Peyer's patch (tissue), 4 donors: Measurements from ENCODE around the gene TRPV5.

Experiments
- POLR2A ChIP-seq, 2 donors: fragments of 450-650 bp; IDR thresholded peaks; one replicate each; pipeline ENCODE4 v1.5.1; 2017; ENCODE audit warnings: antibody characterized with exemption in 2 of 2, mild to moderate bottlenecking in 2 of 2, moderate library complexity in 2 of 2
- TF ChIP-seq, protein P1 (sequence below), 6 experiments: fragments of 450-650 bp in 4 of 6; fragments of 200-600 bp in 2 of 6; sonication (generic) in 1 of 6; IDR thresholded peaks; one replicate each; pipeline ENCODE4 v1.5.1; 2017 to 2019; ENCODE audit warnings: antibody characterized with exemption in 6 of 6, mild to moderate bottlenecking in 3 of 6, moderate library complexity in 1 of 6

DNA sequence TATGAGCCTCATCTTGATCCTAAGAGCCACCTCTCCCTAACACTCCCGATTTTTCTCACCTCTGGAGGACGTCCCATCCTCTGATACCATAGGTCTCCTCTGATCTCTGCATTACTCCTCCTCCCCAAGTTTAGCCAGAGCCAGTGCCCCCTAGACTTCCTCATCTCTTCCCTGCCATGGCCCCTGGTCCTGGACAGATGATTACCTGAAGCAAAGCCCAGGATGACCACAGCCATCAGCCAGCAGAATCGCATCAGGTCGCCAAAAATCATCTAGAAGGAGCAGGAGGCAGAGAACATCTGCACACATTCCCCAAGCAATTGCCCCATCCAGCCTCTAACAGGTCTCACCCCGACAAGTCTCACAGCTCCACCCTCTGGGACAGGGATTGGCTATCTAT is 59.7 kb downstream of the TRPV5 start:
- TF ChIP-seq POLR2A (IDR thresholded peaks at IDR 0.05), result no peak
- TF ChIP-seq, protein P1, sequence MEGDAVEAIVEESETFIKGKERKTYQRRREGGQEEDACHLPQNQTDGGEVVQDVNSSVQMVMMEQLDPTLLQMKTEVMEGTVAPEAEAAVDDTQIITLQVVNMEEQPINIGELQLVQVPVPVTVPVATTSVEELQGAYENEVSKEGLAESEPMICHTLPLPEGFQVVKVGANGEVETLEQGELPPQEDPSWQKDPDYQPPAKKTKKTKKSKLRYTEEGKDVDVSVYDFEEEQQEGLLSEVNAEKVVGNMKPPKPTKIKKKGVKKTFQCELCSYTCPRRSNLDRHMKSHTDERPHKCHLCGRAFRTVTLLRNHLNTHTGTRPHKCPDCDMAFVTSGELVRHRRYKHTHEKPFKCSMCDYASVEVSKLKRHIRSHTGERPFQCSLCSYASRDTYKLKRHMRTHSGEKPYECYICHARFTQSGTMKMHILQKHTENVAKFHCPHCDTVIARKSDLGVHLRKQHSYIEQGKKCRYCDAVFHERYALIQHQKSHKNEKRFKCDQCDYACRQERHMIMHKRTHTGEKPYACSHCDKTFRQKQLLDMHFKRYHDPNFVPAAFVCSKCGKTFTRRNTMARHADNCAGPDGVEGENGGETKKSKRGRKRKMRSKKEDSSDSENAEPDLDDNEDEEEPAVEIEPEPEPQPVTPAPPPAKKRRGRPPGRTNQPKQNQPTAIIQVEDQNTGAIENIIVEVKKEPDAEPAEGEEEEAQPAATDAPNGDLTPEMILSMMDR (IDR thresholded peaks at IDR 0.05), result no peak
